ENCODE results near the gene AQP12A. TPM values are rescaled to one million over a fixed set of nuclear protein-coding genes. Genes with fewer than 3 reads are reported as not detected.
"Not testable (repeated sequence)": the region's sequence is repeated elsewhere in the genome, so short reads cannot be mapped to it uniquely, and the experiment has no call there.

AQP12A gene, protein sequence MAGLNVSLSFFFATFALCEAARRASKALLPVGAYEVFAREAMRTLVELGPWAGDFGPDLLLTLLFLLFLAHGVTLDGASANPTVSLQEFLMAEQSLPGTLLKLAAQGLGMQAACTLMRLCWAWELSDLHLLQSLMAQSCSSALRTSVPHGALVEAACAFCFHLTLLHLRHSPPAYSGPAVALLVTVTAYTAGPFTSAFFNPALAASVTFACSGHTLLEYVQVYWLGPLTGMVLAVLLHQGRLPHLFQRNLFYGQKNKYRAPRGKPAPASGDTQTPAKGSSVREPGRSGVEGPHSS
- not detected for total RNA-seq (ENCODE audit: insufficient read depth, low replicate concordance)

DNA sequence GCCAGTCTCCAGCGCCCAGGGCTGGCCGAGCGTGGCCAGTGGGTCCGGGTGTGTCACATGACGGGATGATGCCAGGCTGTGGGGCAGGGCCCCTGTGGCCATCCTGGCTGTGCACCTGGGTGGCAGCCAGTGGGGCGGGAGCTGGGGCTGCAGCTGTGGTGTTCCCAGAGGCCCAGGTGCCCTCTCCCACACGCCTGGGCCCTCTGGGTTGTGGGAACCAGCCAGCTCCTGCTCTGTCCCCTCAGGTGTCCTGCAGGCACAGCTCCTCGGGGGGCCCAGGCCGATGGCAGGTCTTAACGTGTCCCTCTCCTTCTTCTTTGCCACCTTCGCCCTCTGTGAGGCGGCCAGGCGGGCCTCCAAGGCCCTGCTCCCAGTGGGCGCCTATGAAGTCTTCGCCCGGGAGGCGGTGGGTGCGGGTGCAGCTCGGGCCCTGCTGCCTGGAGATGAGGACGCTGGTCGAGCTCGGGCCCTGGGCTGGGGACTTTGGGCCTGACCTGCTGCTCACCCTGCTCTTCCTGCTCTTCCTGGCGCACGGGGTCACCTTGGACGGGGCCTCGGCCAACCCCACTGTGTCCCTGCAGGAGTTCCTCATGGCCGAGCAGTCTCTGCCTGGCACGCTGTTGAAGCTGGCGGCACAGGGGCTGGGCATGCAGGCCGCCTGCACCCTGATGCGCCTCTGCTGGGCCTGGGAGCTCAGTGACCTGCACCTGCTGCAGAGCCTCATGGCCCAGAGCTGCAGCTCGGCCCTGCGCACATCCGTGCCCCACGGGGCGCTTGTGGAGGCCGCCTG, at the start of gene AQP12A:
Gene AQP12A (plus strand): TSS at position 236 of the 790 bp plus-strand sequence. CDS start 48 bp downstream, at position 284.
- DNase-seq (ENCODE audit: low spot score): not testable (repeated sequence)

DNA sequence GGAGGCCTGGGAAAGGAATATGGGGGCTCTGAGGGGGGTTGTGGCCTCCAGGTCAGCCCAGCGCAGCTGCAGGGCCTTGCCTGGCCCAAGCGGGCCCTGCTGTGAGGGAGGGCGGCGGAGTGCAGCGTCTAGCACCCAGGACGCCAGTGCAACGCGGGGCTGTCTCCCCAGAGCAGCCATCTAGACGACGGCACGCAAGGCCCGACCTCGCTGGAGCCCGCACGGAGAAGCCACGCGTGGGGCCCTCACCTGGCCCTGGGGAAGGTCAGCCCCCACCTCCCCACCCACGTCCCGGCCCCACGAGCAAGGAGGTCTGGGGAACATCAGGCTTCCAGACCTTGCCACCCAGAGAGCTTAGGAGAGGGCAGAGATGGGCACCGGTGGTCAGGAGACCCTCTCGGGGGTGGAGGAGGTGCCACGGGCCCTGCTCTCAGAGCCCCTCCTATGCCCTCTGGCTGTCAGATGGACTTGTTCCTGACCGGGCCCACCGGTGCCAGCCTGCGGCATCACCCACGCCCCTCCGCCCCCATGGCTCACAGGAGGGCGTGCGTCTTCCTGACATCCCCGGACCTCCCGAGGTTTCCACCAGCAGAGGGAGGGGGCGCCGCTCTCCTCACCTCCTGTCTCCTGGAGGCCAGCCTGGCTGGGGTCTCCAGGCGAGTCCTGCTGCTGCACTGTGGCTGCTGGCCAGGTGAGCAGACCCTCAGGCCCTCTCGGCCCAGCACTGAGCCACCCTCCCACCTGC, 49.4 kb upstream of the AQP12A start:
- DNase-seq (ENCODE audit: low spot score): no peak

DNA sequence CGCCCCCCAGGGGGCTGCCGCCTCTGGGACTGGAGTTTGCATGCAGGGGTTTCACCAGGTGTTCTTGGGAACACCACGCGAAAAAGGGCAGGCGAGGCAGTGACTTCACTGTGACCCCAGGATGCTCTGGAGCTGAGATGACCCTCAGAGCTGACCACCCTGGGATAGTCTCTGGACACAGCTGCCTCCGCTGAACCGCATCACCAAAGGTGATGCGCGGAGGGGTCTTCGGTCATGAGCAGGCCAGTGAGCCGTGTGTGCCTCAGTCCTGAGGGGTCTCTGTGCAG, 48.9 kb upstream of the AQP12A start:
- DNase-seq (ENCODE audit: low spot score): no peak

DNA sequence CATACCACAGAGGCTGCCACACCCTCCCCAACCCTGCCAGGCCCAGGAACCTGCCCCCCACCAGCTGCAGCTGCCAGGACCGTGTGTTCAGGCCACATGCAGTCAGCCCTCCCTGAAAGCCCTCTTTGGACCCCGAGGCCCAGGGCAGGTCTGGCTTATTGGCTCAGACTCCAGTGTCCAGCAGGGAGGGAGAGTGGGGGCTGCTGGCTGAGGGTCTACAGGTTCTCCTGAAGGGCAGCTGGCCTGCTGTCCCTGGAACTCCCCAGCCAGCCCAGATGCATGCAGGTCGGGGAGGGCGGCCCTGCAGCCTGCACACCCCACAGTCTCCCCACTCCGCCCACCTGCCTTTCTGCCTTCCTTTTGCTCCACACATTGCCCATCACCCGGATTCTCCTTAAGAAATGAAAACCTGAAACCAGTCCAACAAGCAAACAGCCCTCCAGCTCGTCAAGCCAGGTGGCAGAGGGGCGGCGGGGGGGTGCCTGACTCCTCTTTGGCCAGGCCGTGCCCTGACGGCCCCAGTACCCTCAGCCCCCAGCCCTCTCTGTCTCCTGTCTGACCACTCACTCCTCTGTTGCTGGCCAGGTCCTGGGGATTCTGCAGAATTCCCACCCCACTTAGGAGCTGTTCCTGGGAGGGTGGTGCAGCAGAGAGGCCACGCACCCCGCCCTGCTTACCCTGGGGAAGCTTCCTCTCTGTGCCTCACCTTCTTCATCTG, 48.4 kb upstream of the AQP12A start:
- no peak for DNase-seq (ENCODE audit: low spot score)

DNA sequence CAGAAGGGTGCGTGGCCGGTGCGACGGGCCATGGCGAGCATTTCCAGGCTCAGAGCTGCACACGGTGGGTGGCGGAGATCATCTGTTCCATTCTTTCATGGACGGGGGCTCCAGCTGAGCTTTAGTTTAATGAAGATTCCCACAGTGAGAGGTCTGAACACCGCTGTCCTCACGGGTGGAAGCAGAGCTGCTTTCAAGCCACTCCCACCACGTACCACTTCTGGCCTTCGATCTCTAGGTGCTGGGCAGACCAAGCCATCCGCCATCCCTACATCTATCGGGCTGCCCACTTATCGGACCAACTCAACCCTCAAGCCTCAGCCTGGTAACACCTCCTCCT, 47.9 kb upstream of the AQP12A start:
- no peak for DNase-seq (ENCODE audit: low spot score)

DNA sequence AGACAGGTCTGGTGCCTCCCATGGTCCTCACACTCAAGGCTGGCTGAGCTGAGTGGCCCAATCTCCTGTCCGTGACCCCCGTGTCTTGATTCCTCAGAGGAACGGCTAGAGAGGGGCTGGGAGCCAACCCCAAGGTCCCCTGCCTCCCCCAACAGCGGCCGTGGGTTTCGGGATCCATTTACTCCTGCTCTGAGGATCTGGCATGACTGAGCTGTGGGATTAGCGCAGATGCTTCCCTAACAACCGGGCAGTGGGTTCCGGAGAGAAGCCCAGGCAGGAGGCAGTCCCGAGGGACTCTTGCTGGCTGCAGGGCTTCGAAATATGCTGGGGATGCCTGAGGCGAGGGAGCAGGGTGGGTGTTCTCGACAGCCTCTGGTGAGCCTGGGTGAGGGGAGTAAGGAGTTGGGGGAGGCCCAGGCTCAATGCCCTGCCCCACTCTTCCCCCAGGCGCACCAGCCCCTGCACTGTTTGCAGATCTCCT, 47.5 kb upstream of the AQP12A start:
- no peak for DNase-seq (ENCODE audit: low spot score)

DNA sequence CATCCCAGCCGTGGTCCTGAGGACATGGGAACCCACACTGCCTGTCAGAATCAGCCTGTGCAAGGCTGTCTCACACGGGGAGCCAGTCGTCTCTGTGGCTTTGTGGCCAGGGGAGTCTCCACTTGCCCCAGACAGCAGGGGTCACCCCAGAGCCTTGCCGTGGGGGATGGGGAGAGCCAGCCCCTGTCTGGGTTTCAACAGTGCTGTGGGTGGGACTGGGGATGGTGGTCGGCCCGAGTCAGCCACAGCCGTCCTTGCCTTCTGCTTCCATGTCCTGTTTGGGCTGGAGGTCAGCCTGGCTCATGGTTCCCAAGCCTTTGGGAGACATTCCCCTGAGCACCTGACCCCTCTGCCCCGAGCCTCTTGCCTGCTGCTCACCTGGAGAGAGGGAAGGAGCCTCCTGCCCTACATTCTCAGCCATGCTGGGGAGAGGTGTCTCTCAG, 46.8 kb upstream of the AQP12A start:
- DNase-seq (ENCODE audit: low spot score): no peak

DNA sequence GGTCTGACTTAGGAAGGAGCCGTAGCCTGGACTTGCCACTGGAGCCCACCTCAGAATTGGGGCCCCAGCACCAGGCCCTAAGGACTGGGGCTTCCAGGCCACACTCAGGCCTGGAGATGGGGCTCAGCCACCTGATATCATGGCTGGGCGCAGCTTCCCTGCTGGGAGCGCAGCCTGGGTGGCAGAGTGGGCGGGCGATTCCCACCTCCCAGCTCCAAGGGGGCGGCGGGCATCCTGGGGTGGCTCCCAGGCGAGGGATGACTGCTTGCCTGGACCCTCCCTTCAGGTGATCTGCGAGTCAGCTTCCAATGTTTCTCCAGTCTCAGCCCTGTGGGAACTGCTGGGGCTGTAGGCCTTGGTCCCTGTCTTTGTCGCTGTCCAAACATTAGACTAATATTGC, 46.3 kb upstream of the AQP12A start:
- DNase-seq (ENCODE audit: low spot score): no peak

DNA sequence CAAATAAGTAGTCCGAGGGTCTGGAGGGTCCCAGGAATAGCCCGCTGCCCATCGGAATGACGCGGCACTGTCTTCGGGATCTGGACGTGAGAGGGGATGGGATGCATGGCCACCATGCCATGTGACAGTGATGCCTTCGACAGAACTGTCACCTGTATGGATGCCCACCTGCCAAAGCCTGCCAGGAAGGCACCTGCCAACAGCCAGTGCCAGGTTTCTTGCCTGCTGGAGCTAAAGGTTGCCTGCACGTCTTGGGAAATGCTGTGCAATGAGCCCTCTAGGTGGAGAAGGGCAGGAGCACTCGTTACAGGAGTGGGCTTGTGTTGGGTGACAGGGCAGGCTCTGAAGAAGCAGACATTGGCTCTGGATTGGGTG, 45.9 kb upstream of the AQP12A start:
- no peak for DNase-seq (ENCODE audit: low spot score)

DNA sequence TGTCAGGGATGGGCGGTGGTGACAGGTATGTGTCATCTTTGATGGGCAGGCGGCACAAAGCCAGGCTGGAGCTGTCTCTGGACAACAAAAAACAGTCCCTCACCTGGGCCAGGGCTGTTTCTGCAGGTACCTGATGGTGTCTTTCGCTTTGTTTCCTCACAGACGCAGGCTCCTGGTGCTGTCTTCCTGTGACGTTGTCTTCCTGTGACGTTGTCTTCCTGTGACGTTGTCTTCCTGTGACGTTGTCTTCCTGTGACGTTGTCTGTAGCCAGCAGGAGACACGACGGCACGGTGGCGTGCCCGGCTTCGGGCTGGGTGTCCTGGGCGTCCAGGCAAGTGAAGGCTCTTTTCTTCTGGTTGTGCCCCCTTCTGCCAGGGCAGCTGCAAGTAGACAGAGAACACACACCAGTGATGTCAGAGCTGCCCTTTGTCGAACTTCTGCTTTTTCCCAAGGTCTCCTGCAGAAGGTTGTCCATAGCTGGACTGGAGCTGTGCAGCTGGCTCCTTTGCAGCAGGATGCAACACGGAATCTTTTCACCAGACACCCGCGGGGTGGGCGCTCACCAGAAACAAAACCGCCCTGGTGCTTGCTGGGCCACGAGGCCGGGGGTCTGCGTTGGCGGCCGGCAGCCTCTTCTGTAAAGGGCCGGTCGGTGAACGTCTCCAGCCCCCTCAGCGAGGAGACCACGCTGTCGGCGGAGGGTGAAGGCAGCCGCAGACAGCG, 45.3 kb upstream of the AQP12A start:
- no peak for DNase-seq (ENCODE audit: low spot score)

DNA sequence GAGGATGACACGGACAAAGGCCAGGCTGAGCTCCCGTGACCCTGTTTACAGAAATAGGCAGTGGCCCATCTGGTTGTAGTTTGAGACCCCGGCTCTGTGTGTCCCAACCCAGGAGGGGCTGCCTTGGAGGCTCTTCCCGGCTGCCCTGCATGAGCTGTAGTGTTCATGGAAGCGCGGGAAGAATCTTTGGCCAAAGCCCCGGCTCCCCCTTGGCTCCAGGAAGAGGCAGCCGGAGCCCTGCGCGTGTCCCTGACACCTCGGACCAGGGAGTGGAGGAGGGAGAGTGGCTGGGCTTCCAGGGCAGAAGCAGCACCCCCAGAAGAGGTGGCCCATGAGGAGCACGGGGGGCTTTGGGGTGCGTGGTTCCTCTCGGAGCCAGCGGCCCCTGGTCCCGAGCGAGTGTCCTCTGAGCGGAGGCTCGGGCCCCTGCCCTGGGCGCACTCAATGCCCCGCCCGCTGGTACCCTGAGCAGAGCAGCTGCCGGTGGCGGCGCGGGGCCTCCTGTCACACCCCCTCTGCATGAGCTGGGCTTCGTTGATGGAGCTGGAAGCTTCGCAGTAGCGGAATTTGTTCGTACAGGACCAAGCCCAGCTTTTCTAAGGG, 44.7 kb upstream of the AQP12A start:
- no peak for DNase-seq (ENCODE audit: low spot score)

DNA sequence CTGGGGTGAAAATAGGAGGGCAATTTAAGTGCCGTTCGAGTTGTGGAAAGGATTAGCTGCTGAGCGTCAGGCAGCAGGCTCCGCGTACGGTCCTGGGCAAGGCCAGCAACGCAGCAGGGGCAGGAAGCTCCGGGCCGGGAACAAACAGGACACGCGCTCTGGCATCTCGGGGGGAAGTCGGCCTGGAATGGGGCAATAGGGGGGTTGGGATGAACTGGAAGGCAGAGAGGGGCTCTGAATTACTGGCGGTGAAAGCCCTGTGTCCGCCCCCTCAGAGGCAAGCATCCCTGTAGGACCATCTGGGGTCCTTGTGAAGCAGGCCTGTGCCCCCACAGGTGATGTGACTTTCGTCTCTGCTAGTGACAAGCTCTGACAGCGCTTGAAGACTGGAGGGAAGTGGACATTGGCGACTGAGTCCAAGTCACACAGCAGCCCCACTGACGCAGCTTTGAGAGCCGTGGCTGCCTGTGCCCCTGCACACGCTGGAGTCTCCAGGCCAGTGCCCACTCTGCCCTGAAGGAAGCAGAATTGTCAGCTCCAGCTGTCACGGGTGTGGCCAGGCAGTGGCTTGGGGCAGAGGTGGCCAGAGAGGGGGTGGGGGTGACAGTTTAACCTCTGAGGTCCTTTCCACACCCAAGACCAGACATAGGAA, 44.0 kb upstream of the AQP12A start:
- no peak for DNase-seq (ENCODE audit: low spot score)

DNA sequence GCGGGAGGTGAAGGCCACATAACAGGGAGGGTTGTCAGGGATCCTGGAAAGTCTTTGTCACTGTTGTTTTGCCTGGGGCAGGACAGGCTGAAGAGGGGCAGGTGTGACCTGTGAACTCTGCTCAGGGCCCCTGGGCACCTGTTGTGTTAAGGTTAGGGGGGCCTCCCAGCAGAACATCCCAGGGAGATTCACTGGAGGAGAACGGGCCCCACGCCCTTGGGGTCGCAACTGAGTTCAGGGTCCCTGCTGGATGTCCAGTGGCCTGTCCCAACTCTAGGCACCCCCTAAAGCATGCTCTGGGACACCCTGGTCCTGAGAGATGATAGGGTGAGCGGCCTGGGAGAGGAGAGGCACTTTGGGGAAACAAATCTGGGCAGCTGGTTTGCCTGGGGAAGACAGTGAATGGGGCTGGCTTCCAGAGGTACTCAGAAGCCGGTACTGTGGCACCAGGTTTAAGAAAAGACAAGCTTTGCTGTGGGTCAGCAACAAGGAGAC, 43.5 kb upstream of the AQP12A start:
- DNase-seq (ENCODE audit: low spot score): no peak

DNA sequence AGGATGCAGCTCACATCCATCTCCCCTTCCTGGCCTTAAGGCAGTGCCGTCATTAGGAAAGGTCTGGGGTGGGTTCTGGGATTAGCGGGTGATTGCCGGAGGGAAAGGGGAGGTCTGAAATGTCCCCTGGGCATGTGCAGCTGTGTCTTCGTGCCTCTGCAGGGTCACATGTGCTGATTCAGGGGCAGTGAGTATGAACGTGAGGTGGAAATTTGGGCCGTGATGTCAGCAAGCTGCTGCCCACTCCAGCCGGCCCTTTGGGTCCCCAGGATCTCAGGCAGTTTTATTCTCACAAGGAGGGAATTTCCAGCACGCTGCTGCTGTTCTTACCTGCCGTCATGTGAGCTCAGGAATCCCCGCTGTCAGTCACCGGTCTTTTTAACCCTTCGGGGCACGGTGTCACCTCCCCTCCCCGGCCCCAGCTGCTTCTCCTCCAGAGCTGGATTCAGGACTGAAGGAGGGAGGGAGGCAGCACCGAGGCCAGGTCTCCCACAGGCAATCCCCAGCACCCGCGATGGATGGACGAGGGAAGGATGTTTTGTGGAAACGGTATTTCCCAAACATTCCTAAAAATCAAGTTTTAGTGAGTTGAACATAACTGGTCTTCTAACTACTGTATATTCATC, 42.9 kb upstream of the AQP12A start:
- no peak for DNase-seq (ENCODE audit: low spot score)

DNA sequence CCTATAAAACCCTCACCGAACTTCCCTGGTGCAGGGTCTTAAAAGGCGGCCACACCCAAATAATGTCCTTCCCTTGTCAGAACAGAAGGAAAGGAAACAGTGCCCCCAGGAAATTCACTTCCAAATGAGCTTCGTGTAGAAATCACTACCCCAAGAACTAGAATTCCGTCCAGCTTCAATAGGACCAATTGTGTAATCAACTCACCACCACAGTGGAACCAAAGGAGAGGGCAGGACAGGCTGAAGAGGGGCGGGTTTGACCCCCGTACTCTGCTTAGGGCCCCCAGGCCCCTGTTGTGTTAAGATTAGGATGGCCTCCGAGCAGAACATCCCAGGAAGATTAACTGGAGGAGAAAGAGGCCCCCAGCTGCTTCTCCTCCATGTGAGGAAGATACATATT, 42.3 kb upstream of the AQP12A start:
- no peak for DNase-seq (ENCODE audit: low spot score)

DNA sequence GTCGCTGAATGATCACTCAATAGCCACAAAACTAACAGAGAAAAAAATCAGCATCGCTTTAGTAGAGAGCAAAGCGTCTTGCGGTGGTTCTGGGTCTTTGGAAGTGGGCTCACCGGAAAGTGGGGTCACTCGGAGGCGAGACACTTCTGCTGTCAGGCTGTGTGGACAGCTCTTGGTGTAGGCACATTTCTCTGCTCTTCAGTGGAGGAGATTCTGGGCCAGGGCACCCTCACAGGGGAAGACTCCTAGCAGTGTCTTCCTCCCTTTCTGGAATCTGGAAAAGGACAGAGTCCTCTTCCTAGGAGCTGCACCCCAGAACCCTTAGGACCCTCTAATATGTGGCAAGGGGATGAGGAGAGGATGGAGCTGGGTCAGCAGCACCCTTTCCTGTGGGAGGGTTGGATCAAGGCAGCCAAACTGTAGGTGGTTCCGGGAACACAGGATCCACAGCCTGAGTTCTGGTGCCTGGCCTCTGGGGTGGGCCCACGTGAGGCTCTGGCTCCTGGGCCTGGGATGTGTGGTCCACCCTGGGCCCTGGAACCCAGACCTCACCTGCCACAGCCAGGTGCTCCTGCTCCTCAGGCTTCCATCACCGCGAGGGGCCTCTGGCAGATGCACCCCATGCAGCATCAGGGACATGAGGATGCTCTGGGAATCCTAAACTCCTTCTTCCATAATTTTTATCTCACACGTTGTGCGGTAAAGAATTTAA, 41.3 kb upstream of the AQP12A start:
- DNase-seq (ENCODE audit: low spot score): no peak

DNA sequence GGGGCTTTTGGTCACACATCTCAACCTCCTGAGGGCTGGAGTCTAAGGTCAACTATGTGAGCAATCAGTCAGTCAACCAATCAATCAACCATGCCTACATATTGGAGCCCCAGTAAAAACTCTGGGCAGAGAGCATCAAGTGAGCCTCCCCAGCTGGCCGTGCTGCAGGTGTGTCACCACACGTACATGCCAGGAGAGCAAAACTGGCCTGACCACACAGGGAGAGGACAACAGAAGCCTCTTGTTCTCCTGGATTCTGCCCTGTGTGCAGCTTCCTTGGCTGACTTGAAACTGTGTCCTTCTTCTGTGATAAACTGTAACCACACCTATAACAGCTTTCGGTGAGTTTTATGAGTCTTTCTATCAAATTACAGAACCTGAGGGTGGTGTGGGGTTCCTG, 40.5 kb upstream of the AQP12A start:
- DNase-seq (ENCODE audit: low spot score): no peak

DNA sequence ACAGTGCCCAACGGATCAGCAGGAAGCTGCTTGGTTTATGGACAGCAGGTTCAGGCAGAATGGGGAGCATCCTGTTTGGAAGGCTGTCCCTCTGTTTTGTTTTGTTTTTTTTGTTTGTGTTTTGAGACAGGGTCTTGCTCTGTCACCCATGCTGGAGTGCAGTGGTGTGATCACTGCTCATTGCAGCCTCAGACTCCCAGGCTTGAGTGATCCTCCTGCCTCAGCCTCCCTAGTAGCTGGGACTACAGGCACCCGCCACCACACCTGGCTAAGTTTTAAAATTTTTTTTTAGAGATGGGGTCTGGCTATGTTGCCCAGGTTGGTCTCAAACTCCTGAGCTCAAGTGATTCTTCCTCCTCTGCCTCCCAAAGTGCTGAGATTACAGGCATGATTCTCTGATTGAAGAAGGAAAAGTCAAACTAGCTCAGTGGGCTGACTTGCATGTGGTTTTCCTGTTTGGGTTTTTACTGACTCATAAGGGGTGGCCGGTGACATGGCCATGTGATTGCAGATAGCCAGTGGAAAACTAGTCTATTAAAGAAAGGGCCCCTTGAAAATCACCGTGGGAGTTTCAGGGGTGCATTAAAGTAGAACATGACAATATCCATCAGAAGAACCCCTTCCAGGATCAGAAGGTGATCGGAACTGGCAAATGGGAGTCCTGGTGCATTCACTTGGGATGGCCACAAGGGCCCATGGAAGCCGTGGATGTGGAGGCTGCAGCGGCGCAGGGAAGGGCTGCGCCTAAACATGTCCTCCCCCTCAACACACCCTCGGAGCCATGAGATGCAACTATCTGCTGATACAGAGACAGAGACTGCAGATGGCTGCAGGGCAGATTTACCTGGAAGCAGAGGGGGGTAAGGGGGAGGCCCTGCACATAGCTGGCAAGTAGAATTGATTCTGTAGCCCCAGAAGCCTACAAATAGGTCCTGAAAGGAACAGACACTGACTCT, 35.5 kb upstream of the AQP12A start:
- DNase-seq (ENCODE audit: low spot score): no peak
